ENCODE results near the gene BANP. TPM values are rescaled to one million over a fixed set of nuclear protein-coding genes. Genes with fewer than 3 reads are reported as not detected.
"Not testable (repeated sequence)": the region's sequence is repeated elsewhere in the genome, so short reads cannot be mapped to it uniquely, and the experiment has no call there.

Gene BANP
- total RNA-seq, 4 donors from 2014 or later, result 7.4 to 45.5 (median 20.3) TPM

DNA sequence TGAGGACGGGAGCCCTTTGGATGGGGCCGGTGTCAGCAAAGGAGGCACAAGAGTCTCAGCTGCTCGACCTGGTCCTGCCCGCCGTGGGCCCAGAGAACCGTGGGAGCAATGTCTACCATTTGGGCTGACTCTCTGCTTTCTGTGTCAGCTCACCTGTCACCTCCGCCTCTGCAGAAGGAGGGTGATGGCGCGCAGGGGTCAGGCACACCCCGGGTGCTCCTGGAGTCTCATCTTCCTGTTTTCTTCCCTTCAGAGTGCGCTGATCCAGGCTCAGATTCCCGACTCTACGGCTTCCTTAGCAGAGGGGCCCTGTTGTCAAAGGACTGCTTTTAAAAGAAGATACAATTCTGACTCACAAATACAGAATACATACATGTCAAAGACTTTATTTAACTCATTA is 167.1 kb downstream of the BANP start:
- intact Hi-C loops (cut with DNase I; ENCODE audit: low total_unique reads), result no loop called here
- Histone ChIP-seq H3K36me3 (no peaks in the 10 kb centered on the region), H3K27ac (peak overlapping the region; percentile 72 to 74), H3K27me3 (no peaks in the 10 kb centered on the region), H3K4me3 (no peak overlapping the region), H3K4me1 (peaks cover 0 to 3% of the 10 kb centered on the region in 2 donors), H3K9me3 (no peaks in the 10 kb centered on the region)
- TF ChIP-seq POLR2A (IDR thresholded peaks at IDR 0.05), result no peak
- TF ChIP-seq, protein P1, sequence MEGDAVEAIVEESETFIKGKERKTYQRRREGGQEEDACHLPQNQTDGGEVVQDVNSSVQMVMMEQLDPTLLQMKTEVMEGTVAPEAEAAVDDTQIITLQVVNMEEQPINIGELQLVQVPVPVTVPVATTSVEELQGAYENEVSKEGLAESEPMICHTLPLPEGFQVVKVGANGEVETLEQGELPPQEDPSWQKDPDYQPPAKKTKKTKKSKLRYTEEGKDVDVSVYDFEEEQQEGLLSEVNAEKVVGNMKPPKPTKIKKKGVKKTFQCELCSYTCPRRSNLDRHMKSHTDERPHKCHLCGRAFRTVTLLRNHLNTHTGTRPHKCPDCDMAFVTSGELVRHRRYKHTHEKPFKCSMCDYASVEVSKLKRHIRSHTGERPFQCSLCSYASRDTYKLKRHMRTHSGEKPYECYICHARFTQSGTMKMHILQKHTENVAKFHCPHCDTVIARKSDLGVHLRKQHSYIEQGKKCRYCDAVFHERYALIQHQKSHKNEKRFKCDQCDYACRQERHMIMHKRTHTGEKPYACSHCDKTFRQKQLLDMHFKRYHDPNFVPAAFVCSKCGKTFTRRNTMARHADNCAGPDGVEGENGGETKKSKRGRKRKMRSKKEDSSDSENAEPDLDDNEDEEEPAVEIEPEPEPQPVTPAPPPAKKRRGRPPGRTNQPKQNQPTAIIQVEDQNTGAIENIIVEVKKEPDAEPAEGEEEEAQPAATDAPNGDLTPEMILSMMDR (IDR thresholded peaks at IDR 0.05), result no peak
- no peak for DNase-seq

DNA sequence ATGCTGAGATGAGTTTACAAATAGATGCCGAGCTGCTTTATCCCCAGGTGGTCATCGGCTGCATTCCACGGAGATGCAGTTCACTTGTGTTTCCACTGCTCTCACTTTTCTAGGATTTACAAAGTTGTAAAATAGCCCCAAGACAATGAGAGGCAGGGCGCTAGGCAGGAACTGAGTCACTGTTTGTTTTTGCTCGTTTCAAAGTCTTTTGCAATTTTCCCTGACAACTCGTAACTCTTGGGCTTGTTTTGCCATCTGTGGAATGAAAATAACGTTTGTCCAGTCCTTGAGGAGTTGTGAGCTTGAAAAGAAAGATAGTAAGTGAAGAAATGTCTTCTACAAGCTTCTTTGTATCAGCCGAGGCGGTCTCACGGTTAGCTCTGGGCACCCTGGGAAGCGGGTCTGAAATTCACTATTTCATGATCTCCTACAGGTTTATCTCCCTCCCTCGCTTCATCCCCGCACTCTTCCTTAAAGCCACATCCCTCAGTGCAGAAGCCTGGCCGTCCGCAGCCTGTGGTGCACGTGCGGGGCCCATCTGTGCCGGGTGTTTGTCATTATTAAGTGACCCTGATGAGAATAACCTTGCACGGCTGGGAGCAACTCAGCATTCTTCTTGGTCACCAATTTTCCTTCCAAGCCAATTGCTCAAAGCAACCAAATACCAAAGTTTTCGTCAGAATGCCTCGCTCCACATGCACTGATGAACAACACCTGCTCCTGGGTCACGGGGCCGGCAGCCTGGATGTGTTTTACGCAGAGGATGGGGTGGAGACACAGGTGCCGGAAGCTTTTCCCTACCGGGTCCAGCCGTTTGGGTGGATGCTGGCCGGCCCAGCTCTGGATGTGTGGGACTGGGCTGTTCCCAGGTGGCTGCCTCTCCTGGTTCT is 167.9 kb downstream of the BANP start:
- H3K4me3 ChIP-seq; H3K4me1 ChIP-seq; intact Hi-C loops (cut with DNase I; ENCODE audit: low total_unique reads); H3K27me3 ChIP-seq; H3K9me3 ChIP-seq; H3K36me3 ChIP-seq: not testable (repeated sequence)
- peak; percentile 68 to 71 for DNase-seq
- TF ChIP-seq, protein P1 (IDR thresholded peaks at IDR 0.05), result peak in 2 of 4 experiments; percentile 14 to 25
- H3K27ac ChIP-seq, result peak overlapping the region; percentile 72 to 74

DNA sequence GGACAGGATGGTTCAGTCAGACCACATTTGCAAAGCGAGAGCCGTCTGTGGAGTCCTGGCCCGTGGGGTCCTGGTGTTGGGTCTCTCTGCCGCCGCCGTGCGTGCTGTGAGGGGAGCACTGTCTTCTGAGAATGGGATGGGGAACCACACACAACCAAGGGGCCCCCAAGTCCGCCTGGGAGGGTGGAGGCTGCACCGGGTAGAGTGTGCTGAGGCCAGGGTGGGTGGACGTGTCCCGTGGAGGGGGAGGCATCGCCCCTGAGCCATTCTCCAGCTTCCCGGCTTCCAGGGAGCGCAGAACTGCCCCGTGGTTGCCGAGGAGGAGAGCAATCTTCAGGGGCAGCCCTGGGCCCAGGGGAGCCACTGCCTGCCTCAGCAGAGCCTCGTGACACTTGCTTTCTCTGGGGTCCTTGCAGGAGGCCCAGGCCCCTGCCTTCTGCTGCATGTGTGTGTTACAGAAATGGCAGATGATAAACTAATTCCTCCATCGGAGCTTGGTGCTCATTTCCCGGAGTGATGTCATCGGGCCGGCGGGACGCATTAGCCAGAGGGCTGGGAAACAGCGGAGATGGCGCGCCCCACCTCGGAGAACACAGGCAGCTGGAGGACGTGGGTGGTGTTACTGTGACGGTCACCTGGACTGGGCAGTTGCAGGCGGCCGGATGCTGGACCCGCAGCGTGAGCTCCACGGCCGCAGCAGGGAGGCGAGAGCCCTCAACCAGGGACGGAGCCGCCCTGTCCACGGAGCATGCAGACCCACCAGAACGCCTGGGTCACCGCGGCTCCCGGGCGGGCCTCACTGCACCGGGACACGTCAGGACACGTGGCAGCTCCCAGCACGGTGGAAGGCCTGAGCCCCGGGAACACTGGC is 168.9 kb downstream of the BANP start:
- H3K27ac ChIP-seq, result peak overlapping the region; percentile 72 to 74
- H3K4me1 ChIP-seq; H3K9me3 ChIP-seq; H3K4me3 ChIP-seq; H3K36me3 ChIP-seq; H3K27me3 ChIP-seq; DNase-seq; intact Hi-C loops (cut with DNase I; ENCODE audit: low total_unique reads): not testable (repeated sequence)

DNA sequence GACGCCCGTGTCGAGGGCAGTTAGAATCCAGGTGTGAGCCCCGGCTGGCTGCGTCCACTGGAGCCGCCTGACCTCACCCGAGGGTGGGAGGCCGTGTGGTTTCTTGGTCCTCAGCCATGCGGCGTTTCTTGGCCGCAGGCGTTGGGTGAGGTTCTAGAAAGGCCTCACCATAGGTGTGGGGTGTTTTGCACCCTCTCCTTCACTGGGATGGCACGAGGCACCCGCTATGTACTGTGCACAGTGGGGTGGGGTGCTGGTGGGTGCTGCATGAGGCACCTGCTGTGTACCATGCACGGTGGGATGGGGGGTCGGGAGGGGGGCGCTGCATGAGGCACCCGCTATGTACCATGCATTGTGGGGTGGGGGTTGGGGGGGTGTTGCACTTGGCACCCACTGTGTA is 169.6 kb downstream of the BANP start:
- Histone ChIP-seq H3K36me3 (no peaks in the 10 kb centered on the region), H3K4me3 (no peak overlapping the region), H3K4me1 (peaks cover 0 to 3% of the 10 kb centered on the region in 2 donors), H3K27me3 (no peaks in the 10 kb centered on the region), H3K9me3 (no peaks in the 10 kb centered on the region), H3K27ac (no peak overlapping the region)
- TF ChIP-seq POLR2A (IDR thresholded peaks at IDR 0.05), result no peak
- TF ChIP-seq, protein P1 (IDR thresholded peaks at IDR 0.05), result no peak
- DNase-seq, result no peak
- intact Hi-C loops (cut with DNase I; ENCODE audit: low total_unique reads), result no loop called here

DNA sequence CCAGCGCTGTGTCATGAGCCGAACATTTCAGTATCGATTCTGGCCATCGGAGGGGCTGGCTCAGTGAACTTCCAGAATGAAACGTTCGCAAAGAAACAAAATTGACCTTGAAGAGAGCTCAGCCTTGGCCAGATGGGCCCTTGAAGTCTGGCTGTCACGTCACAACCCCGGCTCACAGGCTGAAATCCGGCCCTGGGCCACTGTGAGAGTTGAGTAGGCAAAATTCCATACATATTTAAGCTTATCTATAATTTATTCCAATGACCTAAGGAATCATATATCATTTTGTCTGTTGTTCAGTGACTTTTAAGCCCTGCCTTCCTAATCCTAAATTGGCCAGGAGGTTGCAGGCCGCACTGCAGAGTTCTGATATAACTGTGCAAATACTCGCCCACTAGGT is 170.2 kb downstream of the BANP start:
- H3K36me3 ChIP-seq; DNase-seq; intact Hi-C loops (cut with DNase I; ENCODE audit: low total_unique reads); H3K27ac ChIP-seq; H3K4me3 ChIP-seq; H3K9me3 ChIP-seq; H3K4me1 ChIP-seq; H3K27me3 ChIP-seq: not testable (repeated sequence)
